ENCODE measurements around the gene SLC19A1.

SLC19A1 gene

GRCh38 chr21:45543710-45544448, 1.6 kb upstream of the SLC19A1 start:
- ChIA-PET CTCF (interaction anchor here (0.9 to 1.4 kb wide), 4 partner anchors 12 to 407 kb away, joined by 3 to 6 read pairs (median 4); no protein-coding TSS in a partner anchor), POLR2A (no interaction called here)
- H3K4me3 ChIP-seq (ENCODE audit: low read depth, low read length), result no peak overlapping the region
- DNase-seq (ENCODE audit: low read depth, low spot score), result no peak
- TF ChIP-seq CTCF (IDR thresholded peaks at IDR 0.05; ENCODE audit: insufficient read depth, low read length, missing control alignments), result no peak

GRCh38 chr21:45543371-45543709, 1.1 kb upstream of the SLC19A1 start:
- ChIA-PET CTCF (interaction anchor here (1.1 to 1.4 kb wide), 3 partner anchors 13 to 407 kb away, joined by 3 to 6 read pairs (median 4); no protein-coding TSS in a partner anchor), POLR2A (no interaction called here)
- no peak for TF ChIP-seq CTCF (IDR thresholded peaks at IDR 0.05; ENCODE audit: insufficient read depth, low read length, missing control alignments)
- H3K4me3 ChIP-seq (ENCODE audit: low read depth, low read length), result no peak overlapping the region; the same call in 1 of the 2 replicates
- DNase-seq (ENCODE audit: low read depth, low spot score), result no peak

GRCh38 chr21:45542667-45543370, 579 bp upstream of the SLC19A1 start:
- no peak for DNase-seq (ENCODE audit: low read depth, low spot score)
- H3K4me3 ChIP-seq (ENCODE audit: low read depth, low read length), result peak overlapping the region; percentile 61
- ChIA-PET POLR2A (no interaction called here), CTCF (interaction anchor here (1.1 to 1.4 kb wide), 2 partner anchors 13 to 406 kb away, joined by 3 to 6 read pairs; no protein-coding TSS in a partner anchor)
- no peak for TF ChIP-seq CTCF (IDR thresholded peaks at IDR 0.05; ENCODE audit: insufficient read depth, low read length, missing control alignments)

- POLR2A ChIA-PET, result no interaction called here
- H3K4me3 ChIP-seq (ENCODE audit: low read depth, low read length), result peak overlapping the region; percentile 61
- DNase-seq (ENCODE audit: low read depth, low spot score), result no peak
- CTCF ChIA-PET, result interaction anchor here (0.9 kb wide), 1 partner anchor 278 kb away, joined by 3 read pairs; no protein-coding TSS in a partner anchor
- no peak for TF ChIP-seq CTCF (IDR thresholded peaks at IDR 0.05; ENCODE audit: insufficient read depth, low read length, missing control alignments)
These were observed 810 bp downstream of the SLC19A1 start for GRCh38 chr21:45541221-45542039.

GRCh38 chr21:45540601-45540970, 1.7 kb downstream of the SLC19A1 start:
- ChIA-PET CTCF (no interaction called here), POLR2A (no interaction called here)
- DNase-seq (ENCODE audit: low read depth, low spot score), result no peak
- H3K4me3 ChIP-seq (ENCODE audit: low read depth, low read length), result no peak overlapping the region
- TF ChIP-seq CTCF (IDR thresholded peaks at IDR 0.05; ENCODE audit: insufficient read depth, low read length, missing control alignments), result no peak

Data from AG04449 (cell line).